GM18505 (cell line): ENCODE measurements around the gene MAP4.
"Not testable (repeated sequence)": the region's sequence is repeated elsewhere in the genome, so short reads cannot be mapped to it uniquely, and the experiment has no call there.

ENCODE experiments used
- ATAC-seq: cut with Tn5 transposase; IDR thresholded peaks from one replicate; pipeline ENCODE4 v1.9.1; 2021; ENCODE audit not compliant: unreplicated experiment
- POLR2A ChIP-seq: IDR thresholded peaks from 4 replicates; pipeline ENCODE4 v1.6.1; 2011; ENCODE audit warnings: borderline replicate concordance; ENCODE audit not compliant: insufficient read depth, insufficient read length; ENCODE audit errors: extremely low read depth

MAP4 gene, protein sequence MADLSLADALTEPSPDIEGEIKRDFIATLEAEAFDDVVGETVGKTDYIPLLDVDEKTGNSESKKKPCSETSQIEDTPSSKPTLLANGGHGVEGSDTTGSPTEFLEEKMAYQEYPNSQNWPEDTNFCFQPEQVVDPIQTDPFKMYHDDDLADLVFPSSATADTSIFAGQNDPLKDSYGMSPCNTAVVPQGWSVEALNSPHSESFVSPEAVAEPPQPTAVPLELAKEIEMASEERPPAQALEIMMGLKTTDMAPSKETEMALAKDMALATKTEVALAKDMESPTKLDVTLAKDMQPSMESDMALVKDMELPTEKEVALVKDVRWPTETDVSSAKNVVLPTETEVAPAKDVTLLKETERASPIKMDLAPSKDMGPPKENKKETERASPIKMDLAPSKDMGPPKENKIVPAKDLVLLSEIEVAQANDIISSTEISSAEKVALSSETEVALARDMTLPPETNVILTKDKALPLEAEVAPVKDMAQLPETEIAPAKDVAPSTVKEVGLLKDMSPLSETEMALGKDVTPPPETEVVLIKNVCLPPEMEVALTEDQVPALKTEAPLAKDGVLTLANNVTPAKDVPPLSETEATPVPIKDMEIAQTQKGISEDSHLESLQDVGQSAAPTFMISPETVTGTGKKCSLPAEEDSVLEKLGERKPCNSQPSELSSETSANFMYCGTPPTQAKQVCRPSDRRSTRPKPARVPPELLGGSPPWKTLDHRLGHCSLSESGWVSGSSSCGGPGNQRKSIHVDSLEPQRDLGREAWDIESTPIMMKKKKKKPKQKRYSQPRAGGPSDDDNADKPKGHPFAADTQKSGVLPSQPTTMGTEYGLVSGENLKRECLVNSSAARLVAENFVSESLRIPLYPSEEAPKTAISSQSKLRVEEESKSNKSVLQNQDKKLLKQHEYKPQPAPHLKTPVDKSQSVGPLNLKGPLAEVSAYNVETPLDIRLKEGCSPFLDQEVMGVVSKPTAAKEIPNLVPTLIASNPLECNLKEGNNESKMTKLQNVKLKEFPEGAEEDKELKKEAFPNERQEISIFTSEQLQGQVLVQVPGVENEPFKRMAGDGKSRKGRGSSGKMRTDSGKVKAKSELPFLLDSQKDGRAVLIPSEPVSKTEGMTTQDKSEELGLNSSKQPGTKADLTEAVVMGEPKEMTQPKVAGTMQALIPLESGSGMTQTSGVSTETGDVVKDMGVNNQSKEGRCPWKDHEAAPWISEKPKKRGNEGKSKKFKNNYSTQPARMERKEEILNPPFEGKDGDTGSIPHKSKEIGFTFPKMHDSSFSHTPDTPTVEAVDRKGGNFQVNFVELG (N-terminal part only)

DNA sequence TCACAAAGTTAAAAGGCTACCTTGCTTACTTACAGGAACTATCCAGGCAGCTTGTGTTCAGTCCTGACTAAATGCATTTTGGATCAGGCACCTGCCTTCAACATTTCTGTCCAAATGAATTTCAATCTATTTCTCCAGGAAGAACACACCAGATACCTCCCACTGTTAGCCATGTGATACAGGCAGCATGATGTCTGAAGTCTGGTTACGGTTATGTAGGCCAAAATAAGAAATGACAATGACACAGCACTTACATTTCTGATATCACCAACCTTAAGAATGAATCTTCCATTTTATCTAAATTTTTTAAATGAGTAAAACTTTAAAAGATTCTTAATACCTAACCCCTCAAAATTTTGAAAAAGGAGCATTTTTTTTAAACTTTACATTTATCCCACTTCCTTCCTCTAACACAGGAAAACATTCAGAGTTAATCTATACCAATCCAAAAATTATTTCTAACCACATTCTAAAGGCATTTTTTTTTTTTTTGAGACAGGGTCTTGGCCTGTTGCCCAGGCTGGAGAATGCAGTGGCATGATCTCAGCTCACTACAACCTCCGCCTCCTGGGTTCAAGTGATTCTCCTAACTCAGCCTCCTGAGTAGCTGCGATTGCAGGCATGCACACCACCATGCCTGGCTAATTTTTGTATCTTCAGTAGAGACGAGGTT, at the start of gene MAP4:
Gene MAP4, minus strand, starts transcription at position 116 of the 673 bp plus-strand sequence. CDS start 17,556 bp downstream, outside the sequence.
- no peak for ATAC-seq

DNA sequence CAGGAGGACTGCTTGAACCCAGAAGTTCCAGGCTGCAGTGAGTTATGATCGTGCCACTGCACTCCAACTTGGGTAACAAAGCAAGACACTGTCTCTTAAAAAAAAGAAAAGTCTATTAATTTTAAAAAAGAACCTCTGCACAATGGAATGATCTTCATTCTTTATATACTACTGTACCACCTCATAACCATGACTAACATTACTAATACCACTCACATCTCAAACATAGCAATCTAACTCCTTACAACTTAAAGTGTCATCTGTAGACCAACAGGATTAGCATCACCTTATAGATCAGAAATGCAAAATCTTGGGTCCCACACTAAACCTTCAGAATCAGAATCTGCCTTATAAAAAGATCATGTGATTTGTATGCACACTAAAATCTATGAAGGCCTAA, 48.8 kb upstream of the MAP4 start:
- TF ChIP-seq POLR2A = no peak
- no peak for ATAC-seq

More for the DNA sequence above, at the start of gene MAP4:
- TF ChIP-seq POLR2A = no peak

DNA sequence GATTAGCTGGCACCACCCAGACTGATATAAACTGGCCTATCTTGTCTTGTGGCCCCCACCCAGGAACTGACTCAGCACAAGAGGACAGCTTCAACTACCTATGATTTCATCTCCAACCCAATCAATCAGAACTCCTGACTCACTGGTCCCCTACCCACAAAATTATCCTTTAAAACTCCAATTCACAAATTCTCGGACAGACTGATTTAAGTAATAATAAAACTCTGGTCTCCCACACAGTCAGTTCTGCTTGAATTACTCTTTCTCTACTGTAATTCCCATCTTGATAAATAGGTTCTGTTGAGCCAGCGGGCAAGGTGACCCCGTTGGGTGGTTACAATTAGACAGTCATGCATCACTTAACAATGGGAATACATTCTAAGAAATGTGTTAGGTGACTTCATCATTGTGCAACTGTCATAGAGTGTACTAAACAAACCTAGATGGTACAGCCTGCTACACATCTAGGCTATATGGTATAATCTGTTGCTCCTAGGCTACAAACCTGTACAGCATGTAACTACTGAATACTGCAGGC, 48.1 kb upstream of the MAP4 start:
- no peak for TF ChIP-seq POLR2A
- ATAC-seq = no peak

DNA sequence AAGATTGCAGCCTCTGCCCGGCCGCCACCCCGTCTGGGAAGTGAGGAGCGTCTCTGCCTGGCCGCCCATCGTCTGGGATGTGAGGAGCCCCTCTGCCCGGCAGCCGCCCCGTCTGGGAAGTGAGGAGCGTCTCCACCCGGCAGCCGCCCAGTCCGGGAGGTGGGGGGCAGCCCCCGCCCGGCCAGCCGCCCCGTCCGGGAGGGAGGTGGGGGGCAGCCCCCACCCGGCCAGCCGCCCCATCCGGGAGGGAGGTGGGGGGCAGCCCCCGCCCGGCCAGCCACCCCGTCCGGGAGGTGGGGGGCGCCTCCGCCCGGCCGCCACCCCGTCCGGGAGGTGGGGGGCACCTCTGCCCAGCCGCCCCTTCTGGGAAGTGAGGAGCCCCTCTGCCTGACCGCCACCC, 45.4 kb upstream of the MAP4 start:
- not testable (repeated sequence) for ATAC-seq

DNA sequence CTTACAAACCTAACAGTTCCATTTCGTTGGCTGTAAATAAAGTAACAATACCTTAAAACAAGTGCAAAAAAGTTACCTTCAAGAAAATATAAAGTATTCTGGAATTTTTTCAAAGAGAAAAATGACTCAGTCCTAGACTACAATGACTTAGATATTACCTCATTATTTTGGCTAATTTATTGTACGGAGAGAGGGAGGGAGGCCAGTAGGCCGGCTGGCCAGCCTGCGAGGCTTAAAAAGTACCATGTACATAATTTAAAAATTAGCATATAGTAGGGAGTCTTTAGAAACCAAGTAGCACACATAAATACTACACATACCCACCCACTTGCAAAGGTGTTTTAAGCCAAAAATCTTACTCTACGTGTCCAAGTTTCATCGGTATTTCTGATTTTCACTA, 41.9 kb upstream of the MAP4 start:
- no peak for ATAC-seq
- TF ChIP-seq POLR2A = no peak

DNA sequence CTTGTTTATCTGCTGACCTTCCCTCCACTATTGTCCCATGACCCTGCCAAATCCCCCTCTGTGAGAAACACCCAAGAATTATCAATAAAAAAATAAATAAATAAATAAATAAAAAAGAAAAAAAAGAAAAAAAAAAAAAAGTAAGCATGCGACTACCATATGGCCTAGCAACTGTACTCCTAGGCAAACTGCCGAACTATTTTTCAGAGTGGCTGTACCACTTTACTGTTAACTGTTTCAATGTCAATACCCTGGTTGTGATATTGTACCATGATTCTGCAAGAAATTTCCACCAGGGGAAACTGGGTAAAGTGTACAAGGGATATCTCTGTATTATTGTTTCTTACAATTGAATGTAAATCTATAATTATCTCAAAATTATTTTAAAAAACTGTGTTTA, 41.3 kb upstream of the MAP4 start:
- no peak for TF ChIP-seq POLR2A
- ATAC-seq = no peak

DNA sequence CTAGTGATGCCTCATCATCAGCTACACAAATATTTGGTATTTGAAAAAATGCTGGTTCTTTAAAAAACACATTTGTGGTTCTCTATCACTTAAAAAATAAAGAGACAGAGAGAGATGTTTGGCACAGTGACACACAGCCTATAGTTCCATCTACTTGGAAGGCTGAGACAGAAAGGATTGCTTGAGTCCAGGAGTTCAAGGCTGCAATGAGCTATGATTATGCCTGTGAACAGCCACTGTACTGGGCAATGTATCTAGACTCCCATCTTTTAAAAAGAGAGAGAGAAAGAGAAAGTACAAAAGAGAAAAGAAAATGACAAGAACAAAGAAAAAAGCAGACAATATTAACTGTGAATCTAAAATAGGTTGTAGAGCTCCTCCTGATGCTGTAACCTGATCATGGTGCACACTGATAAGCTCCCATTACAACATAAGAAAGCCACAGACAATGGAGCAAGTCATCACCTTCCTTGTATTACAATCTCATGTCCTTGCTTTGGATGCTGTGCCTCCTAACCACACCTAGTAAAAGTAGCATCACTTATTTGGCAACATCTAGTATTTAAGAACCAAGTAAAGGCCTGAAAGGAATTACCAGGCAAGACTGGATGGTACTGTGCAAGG, 31.7 kb upstream of the MAP4 start:
- no peak for TF ChIP-seq POLR2A
- ATAC-seq = no peak

DNA sequence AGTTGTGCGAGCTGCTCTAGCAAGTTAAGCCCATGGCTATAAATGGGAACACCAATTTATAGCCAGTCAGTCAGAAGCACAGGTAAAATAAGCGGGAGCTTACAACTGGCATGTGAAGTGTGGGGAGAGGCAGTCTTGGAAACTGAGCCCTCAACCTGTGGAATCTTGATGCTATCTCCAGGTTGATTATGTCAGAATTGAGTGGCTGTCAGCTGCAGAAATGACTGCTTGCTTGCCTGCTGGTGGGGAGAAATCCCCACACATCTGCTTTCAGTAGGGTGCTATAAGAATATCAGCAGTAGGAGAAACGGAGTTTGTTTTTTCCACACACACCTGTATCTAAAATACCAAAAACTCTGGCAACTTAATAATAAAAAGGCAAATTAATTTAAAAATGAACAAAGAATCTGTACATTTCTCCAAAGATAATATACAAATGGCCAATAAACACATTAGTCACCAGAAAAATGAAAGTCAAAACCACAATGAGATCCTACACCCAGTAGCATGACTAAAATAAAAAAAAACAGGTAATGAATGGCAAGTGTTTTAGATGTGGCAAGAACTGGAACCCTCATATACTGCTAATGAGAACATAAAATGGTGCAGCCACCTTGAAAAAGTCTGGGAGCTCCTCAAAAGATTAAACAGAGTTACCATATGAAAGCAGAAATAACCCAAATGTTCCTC, 26.0 kb upstream of the MAP4 start:
- no peak for TF ChIP-seq POLR2A
- ATAC-seq = no peak

DNA sequence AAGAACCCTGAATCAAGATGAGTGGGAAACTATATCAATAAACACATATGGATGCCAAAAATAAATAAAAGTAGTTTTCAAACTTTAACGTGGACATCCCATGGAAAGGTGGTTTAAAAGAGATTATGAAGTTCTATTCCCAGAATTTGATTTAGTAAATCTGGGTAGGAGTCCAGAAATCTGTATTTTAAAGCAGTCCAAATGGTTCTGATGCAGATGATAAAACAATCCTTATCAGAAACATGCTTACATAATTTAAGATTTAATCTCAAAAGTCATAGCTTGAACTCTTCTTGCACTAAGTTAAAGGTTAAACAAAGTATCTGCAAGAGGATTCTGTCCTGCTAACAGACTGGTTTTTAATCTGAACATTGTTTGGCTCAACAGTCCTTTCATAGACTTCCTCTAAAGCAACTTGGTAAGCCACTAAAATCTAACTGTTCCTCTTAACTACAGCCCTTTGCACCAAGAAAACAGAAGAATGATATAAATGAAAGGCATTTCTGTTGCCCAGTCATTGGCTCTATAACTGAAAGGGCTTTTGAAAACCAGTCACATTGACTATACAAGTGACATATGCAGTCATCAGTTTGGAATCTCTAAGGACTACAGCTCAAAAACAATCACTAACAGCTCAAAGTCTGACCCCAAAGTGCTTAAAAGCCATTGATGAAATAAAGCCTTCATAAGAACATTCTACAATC, 23.4 kb upstream of the MAP4 start:
- TF ChIP-seq POLR2A = no peak
- no peak for ATAC-seq

DNA sequence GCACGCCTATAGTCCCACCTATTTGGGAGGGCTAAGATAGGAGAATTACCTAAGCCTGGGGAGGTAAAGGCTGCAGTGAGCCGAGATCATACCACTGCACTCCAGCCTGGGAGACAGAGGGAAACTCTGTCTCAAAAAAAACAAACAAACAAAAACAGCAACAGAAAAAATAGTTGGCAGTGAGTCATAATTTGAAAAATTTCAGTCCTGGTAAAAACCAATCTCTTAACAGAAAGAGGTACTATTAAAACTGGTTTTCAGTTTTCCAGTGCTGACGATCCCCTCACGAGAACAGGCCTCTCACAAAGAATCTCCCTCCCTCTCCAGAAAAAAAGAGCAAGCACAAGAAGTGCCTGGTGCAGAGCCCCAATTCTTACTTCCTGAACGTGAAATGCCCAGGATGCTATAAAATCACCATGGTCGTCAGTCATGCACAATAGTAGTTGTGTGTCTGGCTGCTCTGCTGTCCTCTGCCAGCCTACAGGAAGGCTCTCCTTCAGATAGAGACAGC, 22.8 kb upstream of the MAP4 start:
- no peak for ATAC-seq
- TF ChIP-seq POLR2A = no peak

DNA sequence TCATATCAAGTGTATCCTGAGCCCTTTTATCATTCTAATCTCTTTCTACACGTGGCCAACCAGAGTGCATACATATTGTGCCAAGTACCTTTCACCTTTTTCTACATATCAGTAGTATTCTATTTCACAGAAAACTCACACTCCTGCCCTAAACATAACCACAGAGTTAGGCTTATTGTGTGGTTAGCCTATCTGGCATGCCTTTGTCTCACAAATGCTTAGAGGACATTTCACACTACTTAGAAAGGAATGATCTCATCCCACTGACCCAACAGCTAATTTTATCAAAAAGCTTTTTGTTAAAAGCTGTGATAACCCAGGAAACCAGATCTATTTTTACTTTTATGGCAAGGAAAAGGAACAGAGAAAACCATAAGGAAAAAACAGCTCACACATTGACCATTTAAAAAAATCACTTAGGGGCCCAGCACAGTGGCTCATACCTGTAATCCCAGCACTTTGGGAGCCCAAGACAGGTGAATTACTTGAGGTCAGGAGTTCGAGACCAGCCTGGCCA, 17.8 kb upstream of the MAP4 start:
- no peak for TF ChIP-seq POLR2A
- no peak for ATAC-seq
